Breast epithelium (tissue), 4 donors: ENCODE results near the gene CSNK1E. TPM values are rescaled to one million over a fixed set of nuclear protein-coding genes. Genes with fewer than 3 reads are reported as not detected.

ENCODE experiments used
- DNase-seq, 2 donors: peaks; one replicate each; pipeline ENCODE4 v3.0.0-alpha.2; 2019; ENCODE audit warnings: low spot score in 2 of 2
- H3K27ac ChIP-seq, 2 donors: fragments of 200-600 bp; sonication (generic) in 1 of 2; one replicate each; pipeline ENCODE4 v1.5.1; 2016 to 2019; ENCODE audit warnings: mild to moderate bottlenecking in 1 of 2
- H3K27me3 ChIP-seq, 2 donors: fragments of 200-600 bp; sonication (generic) in 1 of 2; one replicate each; pipeline versions ENCODE4 v1.5.1 to v1.6.0; 2017 to 2019; ENCODE audit warnings: control low read depth in 1 of 2, mild to moderate bottlenecking in 1 of 2
- H3K36me3 ChIP-seq: fragments of 200-600 bp; one replicate; pipeline ENCODE4 v1.5.1; 2019
- H3K4me1 ChIP-seq, 2 donors: fragments of 200-600 bp; sonication (generic); one replicate each; pipeline ENCODE4 v1.5.1; 2016 to 2019; ENCODE audit warnings: control low read depth in 1 of 2
- H3K4me3 ChIP-seq, 3 donors: fragments of 200-600 bp; sonication (generic); 1 replicate in 2 of 3; 2 replicates in 1 of 3; pipeline ENCODE4 v1.5.1; 2016 to 2019; ENCODE audit warnings: mild to moderate bottlenecking in 3 of 3, moderate library complexity in 2 of 3
- H3K9me3 ChIP-seq, 2 donors: fragments of 200-600 bp; sonication (generic) in 1 of 2; one replicate each; pipeline ENCODE4 v1.5.1; 2016 to 2019; ENCODE audit warnings: control low read depth in 1 of 2
- CTCF ChIP-seq, 3 donors: fragments of 450-650 bp; IDR thresholded peaks; one replicate each; pipeline ENCODE4 v1.5.1; 2016 to 2017; ENCODE audit warnings: antibody characterized with exemption in 3 of 3, mild to moderate bottlenecking in 3 of 3, moderate library complexity in 3 of 3
- POLR2A ChIP-seq: fragments of 450-650 bp; IDR thresholded peaks from one replicate; pipeline ENCODE4 v1.6.1; 2016; ENCODE audit warnings: antibody characterized with exemption, mild to moderate bottlenecking, moderate library complexity
- POLR2AphosphoS5 ChIP-seq, 3 donors: sonication (generic); formaldehyde crosslinking; IDR thresholded peaks; one replicate each; pipeline ENCODE4 v1.6.1; 2017; ENCODE audit warnings: antibody characterized with exemption in 3 of 3
- intact Hi-C: fragments of 100-400 bp; cut with DNase I; formaldehyde crosslinking; loops from one replicate; pipeline ENCODE4 v1.15.1; 2023; ENCODE audit warnings: low total_unique reads
- total RNA-seq, 3 donors: library from RNA; depleted of rRNA; stranded (reverse); fragments of >200 nt; gene quantifications; one replicate each; pipeline ENCODE4 v1.1.0, GENCODE V29; 2016

Gene CSNK1E
- total RNA-seq, 3 donors from 2014 or later, result 83.0 to 147 (median 117) TPM

- Histone ChIP-seq H3K4me3 (peak overlapping the region; percentile 81 to 94 (median 84)), H3K27ac (peak overlapping the region; percentile 97 to 98), H3K4me1 (peaks cover 12 to 34% of the 10 kb centered on the region in 2 donors), H3K36me3 (no peaks in the 10 kb centered on the region), H3K27me3 (no peaks in the 10 kb centered on the region), H3K9me3 (no peaks in the 10 kb centered on the region)
- no peak for DNase-seq
- intact Hi-C loops, result loop anchor here (10.0 kb wide), 1 partner anchor 110 kb away; the partner anchor contains the start of gene MAFF
- TF ChIP-seq CTCF (IDR thresholded peaks at IDR 0.05) (no peak), POLR2AphosphoS5 (IDR thresholded peaks at IDR 0.05) (no peak), POLR2A (no peak)
Observed at GRCh38 chr22:38314933-38315822, 2.1 kb downstream of the CSNK1E start.

GRCh38 chr22:38314051-38314932 lies 2.9 kb downstream of the CSNK1E start:
- Histone ChIP-seq H3K36me3 (no peaks in the 10 kb centered on the region), H3K4me1 (peaks cover 15 to 42% of the 10 kb centered on the region in 2 donors), H3K27me3 (no peaks in the 10 kb centered on the region), H3K9me3 (no peaks in the 10 kb centered on the region), H3K27ac (peak overlapping the region; percentile 97 to 98), H3K4me3 (peak overlapping the region; percentile 81 to 94 (median 84))
- TF ChIP-seq POLR2AphosphoS5 (IDR thresholded peaks at IDR 0.05) (no peak), POLR2A (no peak), CTCF (IDR thresholded peaks at IDR 0.05) (no peak)
- intact Hi-C loops, result loop anchor here (10.0 kb wide), 1 partner anchor 109 kb away; the partner anchor contains the start of gene MAFF
- DNase-seq, result no peak

GRCh38 chr22:38313384-38313955 lies 3.8 kb downstream of the CSNK1E start:
- TF ChIP-seq POLR2AphosphoS5 (IDR thresholded peaks at IDR 0.05), result peak in 1 of 3 donors; percentile 16
- TF ChIP-seq CTCF (IDR thresholded peaks at IDR 0.05), result no peak
- DNase-seq, result no peak
- Histone ChIP-seq H3K4me1 (peaks cover 17 to 46% of the 10 kb centered on the region in 2 donors), H3K27me3 (no peaks in the 10 kb centered on the region), H3K4me3 (peak overlapping the region; percentile 81 to 94 (median 84)), H3K27ac (peak overlapping the region; percentile 97 to 98), H3K9me3 (no peaks in the 10 kb centered on the region), H3K36me3 (no peaks in the 10 kb centered on the region)
- intact Hi-C loops, result loop anchor here (10.0 kb wide), 1 partner anchor 109 kb away; the partner anchor contains the start of gene MAFF

GRCh38 chr22:38312261-38312800 lies 4.9 kb downstream of the CSNK1E start:
- Histone ChIP-seq H3K36me3 (no peaks in the 10 kb centered on the region), H3K4me3 (peak overlapping the region in 1 of 3 donors; percentile 94), H3K4me1 (peaks cover 24 to 46% of the 10 kb centered on the region in 2 donors), H3K27me3 (no peaks in the 10 kb centered on the region), H3K27ac (peak overlapping the region; percentile 97 to 98), H3K9me3 (no peaks in the 10 kb centered on the region)
- no peak for TF ChIP-seq POLR2A
- TF ChIP-seq CTCF (IDR thresholded peaks at IDR 0.05), result no peak
- TF ChIP-seq POLR2AphosphoS5 (IDR thresholded peaks at IDR 0.05), result no peak
- intact Hi-C loops, result loop anchor here (10.0 kb wide), 1 partner anchor 108 kb away; the partner anchor contains the start of gene MAFF
- no peak for DNase-seq
